Hematopoietic multipotent progenitor cell (in vitro differentiated cells): Measurements from ENCODE around the gene C12orf43. TPM values are rescaled to one million over a fixed set of nuclear protein-coding genes. Genes with fewer than 3 reads are reported as not detected.
A peak's percentile ranks its signal among the peaks of the same experiment; 100 is the strongest.

Source experiments
- DNase-seq, 3 donors: peaks; one replicate each; pipeline ENCODE4 v3.0.0-alpha.2; 2011 to 2015; ENCODE audit warnings: low read depth in 2 of 3, low spot score in 2 of 3
- total RNA-seq: library from RNA; depleted of rRNA; stranded (reverse); fragments of >200 nt; gene quantifications from one replicate; pipeline ENCODE4 v1.2.3, GENCODE V29; 2012

C12orf43 gene
- total RNA-seq, 1 donor: 18.6 TPM

DNA sequence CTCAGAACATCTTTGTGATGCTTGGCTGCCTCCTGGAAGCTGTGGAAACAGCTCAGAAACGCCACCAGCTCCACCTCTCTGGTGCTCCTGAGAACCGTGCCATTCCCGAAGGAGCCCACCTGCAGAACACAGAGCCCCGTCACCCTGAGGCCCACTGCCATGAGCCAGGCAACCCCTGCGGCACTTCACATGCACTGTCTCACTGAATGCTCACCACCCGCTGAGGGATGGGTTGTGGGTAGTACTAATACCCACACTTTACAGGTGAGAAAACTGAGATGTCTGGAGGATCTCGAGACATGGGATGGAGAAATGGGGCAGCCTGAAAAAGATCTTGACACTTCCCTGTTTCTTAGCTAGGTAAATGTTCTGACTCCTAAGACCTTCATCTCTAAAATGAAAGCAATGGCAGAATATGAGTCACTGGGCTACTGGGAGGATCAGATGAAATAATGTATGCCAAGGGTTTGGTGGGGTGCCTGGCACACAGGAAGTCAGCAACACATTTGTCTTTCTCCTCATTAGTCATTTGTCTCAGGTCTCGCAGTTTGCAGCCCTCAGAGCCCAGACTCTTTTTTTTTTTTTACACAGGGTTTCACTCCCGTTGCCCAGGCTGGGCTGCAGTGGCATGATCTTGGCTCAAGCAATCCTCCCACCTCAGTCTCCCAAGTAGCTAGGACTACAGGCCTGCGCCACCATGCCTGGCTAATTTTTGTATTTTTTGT is 17.5 kb upstream of the C12orf43 start:
- DNase-seq: peak in 1 of 3 donors; percentile 21

DNA sequence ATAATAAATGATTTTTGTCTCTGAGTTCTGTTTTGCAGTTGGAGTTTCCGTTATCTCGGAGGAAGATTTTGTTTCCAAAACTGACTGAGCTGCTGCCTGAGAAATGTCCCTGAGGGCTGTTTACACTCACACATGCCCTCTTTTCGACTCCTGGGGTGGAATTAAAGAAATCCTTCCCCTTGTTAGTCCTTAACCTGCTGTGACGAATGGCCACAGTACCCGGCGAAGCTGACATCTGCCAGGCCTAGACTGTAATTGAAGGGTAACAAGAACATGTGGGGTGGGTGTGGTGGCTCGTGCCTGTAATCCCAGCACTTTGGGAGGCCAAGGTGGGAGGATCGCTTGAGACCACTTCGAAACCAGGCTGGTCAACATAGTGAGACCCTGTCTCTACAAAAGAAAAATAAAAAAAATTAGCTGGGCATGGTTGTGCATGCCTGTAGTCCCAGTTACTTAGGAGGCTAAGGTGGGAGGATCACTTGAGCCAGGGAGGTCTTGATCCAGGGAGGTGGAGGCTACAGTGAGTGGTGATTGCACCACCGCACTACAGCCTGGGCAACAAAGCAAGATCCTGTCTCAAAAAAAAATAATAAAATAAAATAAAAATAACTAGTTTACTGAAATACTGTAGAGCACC is 14.4 kb upstream of the C12orf43 start:
- no peak for DNase-seq

DNA sequence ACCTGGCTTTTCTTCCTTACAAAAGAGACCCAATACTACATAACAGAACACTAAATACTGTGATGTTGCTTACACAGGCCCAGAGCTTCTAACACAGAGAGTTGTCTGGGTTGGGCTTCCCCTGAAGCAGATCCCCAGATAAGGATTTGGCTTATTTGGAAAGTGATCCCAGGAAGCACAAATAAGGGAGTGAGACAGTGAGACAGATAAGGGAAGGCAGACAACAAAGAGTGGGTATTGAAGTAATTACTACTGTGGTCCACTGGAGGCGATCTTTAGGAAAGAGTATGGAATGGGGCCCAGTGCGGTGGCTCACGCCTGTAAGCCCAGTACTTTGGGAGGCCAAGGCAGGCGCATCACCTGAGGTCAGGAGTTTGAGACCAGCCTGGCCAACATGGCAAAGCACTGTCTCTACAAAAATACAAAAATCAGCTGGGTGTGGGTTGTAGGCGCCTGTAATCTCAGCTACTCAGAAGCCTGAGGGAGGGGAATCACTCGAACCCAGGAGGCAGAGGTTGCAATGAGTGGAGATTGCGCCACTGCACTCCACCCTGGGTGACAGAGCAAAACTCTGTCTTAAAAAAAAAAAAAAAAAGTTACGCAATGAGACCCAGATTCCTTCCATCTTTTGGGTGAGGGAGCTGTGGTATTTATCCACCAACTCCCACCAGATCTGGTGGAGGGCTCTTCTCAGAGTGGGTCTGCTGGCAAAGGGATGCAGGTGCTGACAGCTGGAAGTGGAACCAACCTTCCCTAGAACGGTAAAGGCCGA is 10.2 kb upstream of the C12orf43 start:
- DNase-seq: no peak

DNA sequence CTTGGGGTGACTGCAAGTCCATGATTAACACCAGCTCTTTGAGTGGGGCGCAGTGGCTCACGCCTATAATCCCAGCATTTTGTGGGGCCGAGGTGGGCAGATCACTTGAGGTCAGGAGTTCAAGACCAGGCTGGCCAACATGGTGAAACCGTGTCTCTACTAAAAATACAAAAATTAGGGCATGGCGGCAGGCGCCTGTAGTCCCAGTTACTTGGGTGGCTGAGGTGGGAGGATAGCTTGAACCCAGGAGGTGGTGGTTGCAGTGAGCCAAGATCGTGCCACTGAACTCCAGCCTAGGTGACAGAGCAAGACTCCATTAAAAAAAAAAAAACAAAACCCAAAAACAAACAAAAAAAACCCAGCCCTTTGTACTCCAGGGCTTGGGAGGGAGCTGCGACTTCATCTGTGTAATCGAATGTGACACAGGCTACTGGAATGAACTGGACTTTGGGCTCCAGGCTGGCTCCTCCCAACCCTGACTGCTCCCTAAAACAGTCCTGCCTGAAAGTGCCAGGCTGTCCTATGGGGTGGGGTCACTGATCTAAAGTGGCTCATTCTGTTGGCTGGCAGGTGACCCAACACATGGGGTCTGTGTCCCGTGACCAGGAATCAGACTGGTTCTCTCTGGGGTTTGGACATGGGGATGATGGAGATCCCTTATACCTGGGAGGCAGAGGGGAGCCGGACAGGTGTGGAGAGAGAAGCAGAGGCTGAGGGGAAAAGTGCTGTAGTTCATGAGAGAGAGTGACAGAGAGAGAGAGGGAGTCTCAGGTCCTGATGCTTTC is 9.3 kb upstream of the C12orf43 start:
- no peak for DNase-seq

GRCh38 chr12:121023799-121024198 is 7.5 kb upstream of the C12orf43 start:
- DNase-seq: no peak

- no peak for DNase-seq
Observed at GRCh38 chr12:121022713-121023112, 6.4 kb upstream of the C12orf43 start.

- DNase-seq: no peak
Observed at GRCh38 chr12:121021754-121022153, 5.5 kb upstream of the C12orf43 start.

- DNase-seq: no peak
Observed at GRCh38 chr12:121018860-121019617, 2.8 kb upstream of the C12orf43 start.

DNA sequence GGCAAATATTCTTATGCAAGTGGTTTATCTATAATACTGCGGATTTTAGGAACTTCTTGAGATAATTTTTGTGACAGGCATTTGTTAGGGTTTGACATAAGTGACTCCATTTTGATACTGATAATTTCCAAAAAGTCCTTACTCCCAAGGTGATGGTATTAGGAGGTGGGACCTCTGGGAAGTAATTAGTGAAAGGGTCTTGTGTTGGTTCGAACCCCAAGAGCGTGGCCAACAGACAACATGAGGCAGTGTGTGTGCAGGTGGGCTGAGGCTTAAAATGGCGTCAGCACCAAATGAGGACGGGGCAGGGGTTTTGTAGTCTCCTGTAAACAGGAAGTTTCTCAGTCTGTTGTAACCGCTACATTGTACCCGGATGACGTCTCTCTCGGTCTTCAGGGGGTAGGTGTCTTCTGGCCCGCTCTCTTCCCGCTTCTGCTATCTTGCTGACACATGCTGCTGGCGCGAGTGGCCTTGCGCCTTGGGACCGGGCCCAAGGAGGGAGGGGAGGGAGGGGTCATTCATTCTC is 1.7 kb upstream of the C12orf43 start:
- no peak for DNase-seq

GRCh38 chr12:121013715-121014114 is 2.6 kb downstream of the C12orf43 start:
- peak in 1 of 3 donors; percentile 11 for DNase-seq

DNA sequence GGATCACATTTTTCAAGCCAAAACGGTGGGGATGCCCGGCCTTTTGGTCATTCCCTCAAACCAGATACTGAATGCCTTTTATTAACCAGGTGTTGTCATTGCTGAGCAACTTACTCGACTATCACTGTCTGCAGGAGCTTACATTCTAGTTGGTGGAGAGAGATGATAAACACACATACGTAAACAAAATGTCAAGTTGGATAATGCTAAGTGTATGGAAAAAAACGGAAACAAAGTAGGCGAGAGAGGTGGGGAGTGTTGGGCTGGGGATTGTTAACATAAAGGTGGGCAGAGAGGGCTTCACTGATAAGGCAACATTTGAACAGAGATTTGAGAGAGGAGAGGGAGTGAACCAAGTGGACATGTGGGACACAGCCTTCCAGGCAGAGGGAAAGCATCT is 4.5 kb downstream of the C12orf43 start:
- no peak for DNase-seq

GRCh38 chr12:121010860-121011259 is 5.4 kb downstream of the C12orf43 start:
- DNase-seq: no peak

GRCh38 chr12:121009741-121010140 is 6.5 kb downstream of the C12orf43 start:
- peak in 1 of 3 donors; percentile 28 for DNase-seq

GRCh38 chr12:121008347-121009098 is 7.8 kb downstream of the C12orf43 start:
- DNase-seq: no peak

DNA sequence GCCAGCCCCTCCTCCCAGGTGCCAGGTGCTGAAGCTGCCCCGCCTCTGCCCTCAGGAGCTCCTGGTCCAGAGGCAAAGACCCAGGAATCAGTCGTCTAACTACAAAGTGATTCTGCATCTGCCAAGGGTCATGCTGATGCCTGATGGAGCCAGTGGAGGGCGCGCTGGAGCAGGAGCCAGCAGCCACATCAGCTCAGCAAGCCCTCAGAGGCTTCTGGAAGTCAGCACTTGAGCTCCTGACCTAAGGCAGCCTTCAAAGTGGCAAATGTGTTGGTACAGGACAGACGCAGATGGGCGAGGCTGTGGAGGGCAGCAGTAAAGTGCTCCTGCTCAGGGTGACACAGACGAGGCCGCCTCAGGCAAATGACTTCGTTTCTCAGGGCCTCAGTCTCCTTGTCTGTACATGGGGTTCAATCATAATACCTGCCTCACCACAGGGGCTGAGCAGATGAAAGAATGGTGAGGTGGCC is 10.9 kb downstream of the C12orf43 start:
- DNase-seq: peak in 2 of 3 donors; percentile 21 to 55

GRCh38 chr12:121004253-121004815 is 12.0 kb downstream of the C12orf43 start:
- DNase-seq: no peak

GRCh38 chr12:121003650-121004049 is 12.6 kb downstream of the C12orf43 start:
- peak in 2 of 3 donors; percentile 13 to 38 for DNase-seq

DNA sequence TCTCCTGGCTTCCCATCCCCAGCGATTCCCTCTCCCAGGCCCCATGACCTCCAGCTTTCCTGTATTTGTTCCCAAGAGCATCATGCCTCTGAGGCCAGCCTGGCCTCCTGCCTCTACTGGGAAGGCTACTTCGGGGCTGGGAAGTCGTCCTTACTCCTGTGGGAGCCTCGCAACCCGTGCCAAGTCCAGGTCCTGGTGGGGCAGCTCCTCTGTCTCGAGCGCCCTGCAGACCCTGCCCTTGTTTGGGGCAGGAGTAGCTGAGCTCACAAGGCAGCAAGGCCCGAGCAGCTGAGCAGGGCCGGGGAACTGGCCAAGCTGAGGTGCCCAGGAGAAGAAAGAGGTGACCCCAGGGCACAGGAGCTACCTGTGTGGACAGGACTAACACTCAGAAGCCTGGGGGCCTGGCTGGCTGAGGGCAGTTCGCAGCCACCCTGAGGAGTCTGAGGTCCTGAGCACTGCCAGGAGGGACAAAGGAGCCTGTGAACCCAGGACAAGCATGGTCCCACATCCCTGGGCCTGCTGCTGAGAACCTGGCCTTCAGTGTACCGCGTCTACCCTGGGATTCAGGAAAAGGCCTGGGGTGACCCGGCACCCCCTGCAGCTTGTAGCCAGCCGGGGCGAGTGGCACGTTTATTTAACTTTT is 14.3 kb downstream of the C12orf43 start:
- no peak for DNase-seq
